ENCODE measurements around the gene DSCAML1. TPM values are rescaled to one million over a fixed set of nuclear protein-coding genes. Genes with fewer than 3 reads are reported as not detected.

Gene DSCAML1
- total RNA-seq, 1 donor from 2014 or later, result 4.0 TPM

- TF ChIP-seq, protein P1, sequence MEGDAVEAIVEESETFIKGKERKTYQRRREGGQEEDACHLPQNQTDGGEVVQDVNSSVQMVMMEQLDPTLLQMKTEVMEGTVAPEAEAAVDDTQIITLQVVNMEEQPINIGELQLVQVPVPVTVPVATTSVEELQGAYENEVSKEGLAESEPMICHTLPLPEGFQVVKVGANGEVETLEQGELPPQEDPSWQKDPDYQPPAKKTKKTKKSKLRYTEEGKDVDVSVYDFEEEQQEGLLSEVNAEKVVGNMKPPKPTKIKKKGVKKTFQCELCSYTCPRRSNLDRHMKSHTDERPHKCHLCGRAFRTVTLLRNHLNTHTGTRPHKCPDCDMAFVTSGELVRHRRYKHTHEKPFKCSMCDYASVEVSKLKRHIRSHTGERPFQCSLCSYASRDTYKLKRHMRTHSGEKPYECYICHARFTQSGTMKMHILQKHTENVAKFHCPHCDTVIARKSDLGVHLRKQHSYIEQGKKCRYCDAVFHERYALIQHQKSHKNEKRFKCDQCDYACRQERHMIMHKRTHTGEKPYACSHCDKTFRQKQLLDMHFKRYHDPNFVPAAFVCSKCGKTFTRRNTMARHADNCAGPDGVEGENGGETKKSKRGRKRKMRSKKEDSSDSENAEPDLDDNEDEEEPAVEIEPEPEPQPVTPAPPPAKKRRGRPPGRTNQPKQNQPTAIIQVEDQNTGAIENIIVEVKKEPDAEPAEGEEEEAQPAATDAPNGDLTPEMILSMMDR (conservative IDR thresholded peaks at IDR 0.05; ENCODE audit: low read depth, low read length), result no peak
- H3K4me3 ChIP-seq (ENCODE audit: low read depth, low read length), result no peak overlapping the region
- no peak for DNase-seq (ENCODE audit: low read depth)
Observed at GRCh38 chr11:117669616-117670015, 127.4 kb downstream of the DSCAML1 start.

DNA sequence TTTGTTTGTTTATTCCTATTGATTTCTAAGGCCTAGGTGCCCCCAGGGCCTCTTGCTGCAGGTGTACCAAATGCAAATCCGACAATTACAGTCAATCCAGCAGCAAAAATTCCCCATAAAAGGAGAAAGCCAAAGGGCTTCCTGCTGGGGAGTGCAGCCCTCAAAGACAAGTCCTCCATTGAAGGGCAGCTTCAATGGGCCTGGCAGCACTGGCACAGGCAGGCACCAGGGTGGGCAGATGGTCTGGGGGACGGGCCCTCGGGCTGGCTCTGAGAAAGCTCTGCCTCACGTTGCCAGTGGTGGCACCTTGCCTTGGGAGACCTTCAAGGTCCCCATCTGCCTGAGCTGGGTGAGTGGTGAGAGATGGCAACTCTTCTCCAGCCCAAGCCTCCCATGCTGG, 128.0 kb downstream of the DSCAML1 start:
- H3K4me3 ChIP-seq (ENCODE audit: low read depth, low read length), result no peak overlapping the region
- TF ChIP-seq, protein P1 (conservative IDR thresholded peaks at IDR 0.05; ENCODE audit: low read depth, low read length), result no peak
- no peak for DNase-seq (ENCODE audit: low read depth)

DNA sequence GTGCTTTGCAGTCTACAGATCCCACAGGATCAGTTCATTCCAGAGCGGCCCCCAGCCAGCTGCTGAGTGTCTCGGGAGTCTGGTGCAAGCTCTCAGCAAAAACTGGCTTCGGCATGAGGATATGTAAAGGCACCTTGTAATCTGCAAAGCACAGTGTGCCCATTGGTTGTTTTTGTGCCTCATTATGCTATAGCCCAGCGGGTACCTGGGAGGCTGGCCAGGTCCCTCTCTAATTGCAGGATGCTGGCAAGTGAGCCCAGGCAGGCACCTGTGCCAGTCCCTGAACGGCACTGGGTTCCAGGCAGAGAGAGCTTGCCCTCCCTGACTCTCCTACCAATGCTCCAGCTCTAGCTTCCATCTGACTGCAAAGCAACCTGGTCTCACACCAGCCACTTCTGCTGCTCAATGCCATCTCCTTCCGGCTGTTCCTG, 128.7 kb downstream of the DSCAML1 start:
- H3K4me3 ChIP-seq (ENCODE audit: low read depth, low read length), result no peak overlapping the region
- no peak for DNase-seq (ENCODE audit: low read depth)
- TF ChIP-seq, protein P1 (conservative IDR thresholded peaks at IDR 0.05; ENCODE audit: low read depth, low read length), result no peak

DNA sequence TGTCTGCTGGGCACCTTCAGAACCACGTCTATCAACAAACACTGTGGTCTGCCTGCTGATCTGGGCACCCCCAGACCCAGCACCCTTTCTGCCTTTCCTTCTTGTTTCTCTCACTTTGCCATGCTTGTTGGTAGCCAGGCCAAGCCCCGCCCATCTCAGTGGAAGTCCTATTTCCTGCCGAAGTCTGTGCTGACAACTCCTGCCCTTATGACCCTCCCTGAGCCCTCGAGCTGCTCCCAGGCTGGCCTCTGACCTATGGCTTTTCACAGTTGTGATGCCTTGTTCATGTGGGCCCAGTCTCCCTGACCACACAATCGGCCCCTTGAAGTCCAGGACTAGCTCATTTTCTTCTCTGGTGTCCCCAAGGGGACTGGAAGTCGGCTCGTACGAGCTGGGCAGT, 132.1 kb downstream of the DSCAML1 start:
- TF ChIP-seq, protein P1 (conservative IDR thresholded peaks at IDR 0.05; ENCODE audit: low read depth, low read length), result no peak
- no peak for DNase-seq (ENCODE audit: low read depth)
- H3K4me3 ChIP-seq (ENCODE audit: low read depth, low read length), result no peak overlapping the region

DNA sequence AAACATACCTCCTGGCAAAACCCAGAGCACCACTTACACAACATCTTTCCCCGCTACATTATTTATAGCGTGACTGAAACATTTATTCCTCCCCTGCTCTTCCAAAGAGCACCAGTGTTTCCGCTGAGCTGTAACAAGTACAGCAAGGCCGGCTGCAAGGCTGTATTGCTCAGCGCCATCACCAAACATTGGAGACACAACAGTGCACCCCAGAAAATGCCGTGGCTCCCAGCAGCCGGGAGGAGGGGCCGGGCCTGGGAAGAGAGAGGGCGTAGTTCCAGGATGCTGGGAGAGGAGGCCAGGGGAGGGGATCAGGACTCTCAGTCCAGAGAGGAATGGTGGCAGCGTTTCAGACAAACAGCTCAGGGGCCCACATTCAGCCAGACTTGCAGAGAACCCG, 133.2 kb downstream of the DSCAML1 start:
- no peak for DNase-seq (ENCODE audit: low read depth)
- no peak overlapping the region for H3K4me3 ChIP-seq (ENCODE audit: low read depth, low read length)
- TF ChIP-seq, protein P1 (conservative IDR thresholded peaks at IDR 0.05; ENCODE audit: low read depth, low read length), result no peak

DNA sequence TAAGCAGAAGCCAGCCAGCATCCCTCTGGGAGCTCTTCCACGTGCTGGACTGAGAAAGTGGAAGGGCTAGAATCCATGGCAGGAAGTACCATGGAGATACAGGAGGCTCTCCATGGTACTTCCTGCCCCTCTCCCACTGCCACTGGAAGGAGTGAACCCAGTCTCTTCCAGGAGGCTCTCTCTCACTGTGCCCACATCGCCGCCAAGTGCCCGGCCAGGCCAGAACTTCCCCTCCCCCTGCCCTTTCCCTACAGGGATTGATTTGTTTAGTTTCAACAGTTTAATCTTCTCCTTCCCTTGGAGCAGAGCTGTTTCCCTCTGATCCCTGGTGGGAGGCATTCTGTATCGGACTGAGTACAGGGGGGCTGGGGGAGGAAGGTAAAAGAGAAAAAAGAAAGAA, 133.6 kb downstream of the DSCAML1 start:
- DNase-seq (ENCODE audit: low read depth), result no peak
- TF ChIP-seq, protein P1 (conservative IDR thresholded peaks at IDR 0.05; ENCODE audit: low read depth, low read length), result no peak
- H3K4me3 ChIP-seq (ENCODE audit: low read depth, low read length), result no peak overlapping the region

DNA sequence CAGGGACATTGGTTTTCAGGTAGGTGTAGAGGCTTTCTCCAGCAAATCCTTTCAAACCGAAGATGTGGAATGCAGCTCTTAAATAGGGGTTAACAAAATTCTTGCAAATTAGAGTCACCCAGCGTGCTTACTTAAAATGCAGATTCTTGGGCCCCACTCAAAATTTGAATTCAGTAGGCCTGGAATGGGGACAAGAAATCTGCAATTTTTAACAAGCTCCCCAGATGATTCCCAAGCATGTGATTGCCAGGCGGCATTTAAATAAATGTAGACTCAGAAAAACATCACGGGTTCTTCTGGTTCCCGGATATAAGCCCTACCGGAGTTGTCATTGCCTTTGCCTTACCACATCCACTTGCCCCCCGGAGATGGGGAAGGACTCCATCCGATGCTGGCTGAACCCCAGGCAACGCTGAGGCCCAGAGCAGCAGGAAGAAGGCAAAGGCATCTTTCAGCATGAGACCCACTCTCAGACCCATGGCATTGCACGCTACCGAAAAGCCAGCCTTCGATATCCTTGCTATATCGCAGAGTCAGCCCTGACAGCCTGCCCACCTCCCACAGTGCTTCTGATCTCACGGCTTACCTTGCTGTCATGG, 134.2 kb downstream of the DSCAML1 start:
- no peak for DNase-seq (ENCODE audit: low read depth)
- no peak overlapping the region for H3K4me3 ChIP-seq (ENCODE audit: low read depth, low read length)
- TF ChIP-seq, protein P1 (conservative IDR thresholded peaks at IDR 0.05; ENCODE audit: low read depth, low read length), result no peak
